SK-N-SH treated with all-trans-retinoic acid at 6 μM for 48 hours (cell line): ENCODE measurements around the gene KLK5.

Source experiments
- ARNTL ChIP-seq: fragments of 450-650 bp; formaldehyde crosslinking; IDR thresholded peaks from 2 replicates; pipeline ENCODE4 v1.5.0; 2020; ENCODE audit warnings: low read depth, mild to moderate bottlenecking, moderate library complexity, borderline replicate concordance
- BACH2 ChIP-seq: fragments of 250-450 bp; sonication (Bioruptor Pico); IDR thresholded peaks from 2 replicates; pipeline ENCODE4 v1.9.0; 2021; ENCODE audit warnings: mild to moderate bottlenecking, borderline replicate concordance
- CSDC2 ChIP-seq: fragments of 250-450 bp; sonication (Bioruptor Pico); IDR thresholded peaks from 2 replicates; pipeline ENCODE4 v1.5.0; 2020; ENCODE audit warnings: mild to moderate bottlenecking, moderate library complexity
- ESRRG ChIP-seq: fragments of 250-450 bp; sonication (Bioruptor Pico); IDR thresholded peaks from 2 replicates; pipeline ENCODE4 v1.6.1; 2021; ENCODE audit warnings: mild to moderate bottlenecking
- POU6F1 ChIP-seq: fragments of 250-450 bp; sonication (Bioruptor Pico); IDR thresholded peaks from 2 replicates; pipeline ENCODE4 v1.8.0; 2021; ENCODE audit warnings: low read depth, mild to moderate bottlenecking, moderate library complexity, borderline replicate concordance
- PPARA ChIP-seq: fragments of 250-450 bp; sonication (Bioruptor Pico); IDR thresholded peaks from 2 replicates; pipeline ENCODE4 v1.5.0; 2020; ENCODE audit warnings: mild to moderate bottlenecking, borderline replicate concordance
- TCF4 ChIP-seq: fragments of 250-450 bp; sonication (Bioruptor Pico); IDR thresholded peaks from 2 replicates; pipeline ENCODE4 v1.8.0; 2021; ENCODE audit warnings: mild to moderate bottlenecking, moderate library complexity, borderline replicate concordance
- TSHZ2 ChIP-seq: fragments of 250-450 bp; sonication (Bioruptor Pico); IDR thresholded peaks from 2 replicates; pipeline ENCODE4 v1.5.0; 2020; ENCODE audit warnings: mild to moderate bottlenecking, moderate library complexity
- ZFP30 ChIP-seq: fragments of 450-650 bp; formaldehyde crosslinking; IDR thresholded peaks from 2 replicates; pipeline ENCODE4 v1.5.0; 2022; ENCODE audit warnings: mild to moderate bottlenecking, moderate library complexity

GRCh38 chr19:50979758-50980157 is 26.9 kb upstream of the KLK5 start:
- TF ChIP-seq CSDC2 (CRISPR knock-in tag), result no peak
- no peak for TF ChIP-seq ZFP30 (CRISPR knock-in tag)
- no peak for TF ChIP-seq BACH2
- no peak for TF ChIP-seq TSHZ2 (CRISPR knock-in tag)
- no peak for TF ChIP-seq ESRRG (CRISPR knock-in tag)
- TF ChIP-seq TCF4, result no peak
- TF ChIP-seq ARNTL (CRISPR knock-in tag), result no peak
- no peak for TF ChIP-seq POU6F1 (CRISPR knock-in tag)
- TF ChIP-seq PPARA, result no peak
